Measurements from ENCODE around the gene ST8SIA2. TPM values are rescaled to one million over a fixed set of nuclear protein-coding genes. Genes with fewer than 3 reads are reported as not detected.

The ST8SIA2 gene
- total and polyA plus RNA-seq, 2 experiments from 2014 or later, result 4.0 to 5.9 TPM

GRCh38 chr15:92480361-92480760 is 86.7 kb downstream of the ST8SIA2 start:
- Histone ChIP-seq H3K27ac (no peak overlapping the region), H3K27me3 (no peaks in the 10 kb centered on the region), H3K4me1 (ENCODE audit: low read depth) (no peaks in the 10 kb centered on the region), H3K4me3 (no peak overlapping the region), H3K36me3 (no peaks in the 10 kb centered on the region), H3K9me3 (ENCODE audit: low read depth) (no peaks in the 10 kb centered on the region)
- no peak for DNase-seq (ENCODE audit: low read depth in 1 of 2, low spot score in 1 of 2)
- TF ChIP-seq CTCF (IDR thresholded peaks at IDR 0.05; ENCODE audit: low read depth, low read length), result no peak

- no peaks in the 10 kb centered on the region for H3K9me3 ChIP-seq (ENCODE audit: low read depth)
- no peak for TF ChIP-seq CTCF (IDR thresholded peaks at IDR 0.05; ENCODE audit: low read depth, low read length)
These were observed 91.8 kb downstream of the ST8SIA2 start for GRCh38 chr15:92485441-92485840.

GRCh38 chr15:92492551-92493115 is 99.0 kb downstream of the ST8SIA2 start:
- H3K9me3 ChIP-seq (ENCODE audit: low read depth), result no peaks in the 10 kb centered on the region
- no peak overlapping the region for H3K27ac ChIP-seq
- no peak overlapping the region for H3K4me3 ChIP-seq
- no peaks in the 10 kb centered on the region for H3K4me1 ChIP-seq (ENCODE audit: low read depth)
- no peak for TF ChIP-seq CTCF (IDR thresholded peaks at IDR 0.05; ENCODE audit: low read depth, low read length)
- DNase-seq (ENCODE audit: low read depth in 1 of 2, low spot score in 1 of 2), result no peak
- H3K27me3 ChIP-seq, result no peaks in the 10 kb centered on the region
- no peaks in the 10 kb centered on the region for H3K36me3 ChIP-seq

More at GRCh38 chr15:92485441-92485840, 91.8 kb downstream of the ST8SIA2 start:
- no peak overlapping the region for H3K4me3 ChIP-seq
- DNase-seq (ENCODE audit: low read depth in 1 of 2, low spot score in 1 of 2), result no peak
- H3K27me3 ChIP-seq, result no peaks in the 10 kb centered on the region
- no peaks in the 10 kb centered on the region for H3K4me1 ChIP-seq (ENCODE audit: low read depth)
- H3K36me3 ChIP-seq, result no peaks in the 10 kb centered on the region
- no peak overlapping the region for H3K27ac ChIP-seq

GRCh38 chr15:92494806-92495336 is 101.2 kb downstream of the ST8SIA2 start:
- Histone ChIP-seq H3K4me3 (no peak overlapping the region), H3K27ac (no peak overlapping the region), H3K27me3 (no peaks in the 10 kb centered on the region), H3K9me3 (ENCODE audit: low read depth) (no peaks in the 10 kb centered on the region), H3K4me1 (ENCODE audit: low read depth) (no peaks in the 10 kb centered on the region), H3K36me3 (no peaks in the 10 kb centered on the region)
- DNase-seq (ENCODE audit: low read depth in 1 of 2, low spot score in 1 of 2), result no peak
- TF ChIP-seq CTCF (IDR thresholded peaks at IDR 0.05; ENCODE audit: low read depth, low read length), result no peak

GRCh38 chr15:92495446-92495845 is 101.8 kb downstream of the ST8SIA2 start:
- DNase-seq (ENCODE audit: low read depth in 1 of 2, low spot score in 1 of 2), result no peak
- Histone ChIP-seq H3K4me1 (ENCODE audit: low read depth) (no peaks in the 10 kb centered on the region), H3K9me3 (ENCODE audit: low read depth) (no peaks in the 10 kb centered on the region), H3K36me3 (no peaks in the 10 kb centered on the region), H3K27ac (no peak overlapping the region), H3K4me3 (no peak overlapping the region), H3K27me3 (no peaks in the 10 kb centered on the region)
- no peak for TF ChIP-seq CTCF (IDR thresholded peaks at IDR 0.05; ENCODE audit: low read depth, low read length)

Data from cardiac muscle cell (in vitro differentiated cells and primary cell).